HEK293T (cell line): ENCODE measurements around the gene ADAMTS10.

Experiments used
- CTCF ChIA-PET: fragments of 350-600 bp; formaldehyde crosslinking; extraction: SDS; loops from one replicate; lab custom pipeline; 2021; ENCODE audit warnings: antibody characterized with exemption, inconsistent platforms; lab: Yijun Ruan, JAX
- POLR2A ChIA-PET: fragments of 350-600 bp; formaldehyde crosslinking; extraction: SDS; loops from one replicate; lab custom pipeline; 2020; ENCODE audit warnings: antibody characterized with exemption, inconsistent platforms; lab: Yijun Ruan, JAX
- DNase-seq: peaks from one replicate; pipeline ENCODE4 v3.0.0; 2012; ENCODE audit warnings: mixed read lengths; ENCODE audit errors: extremely low spot score
- ARNT ChIP-seq: fragments of 450-650 bp; IDR thresholded peaks from 2 replicates; pipeline ENCODE4 v1.6.1; 2017; ENCODE audit warnings: mild to moderate bottlenecking
- BHLHE40 ChIP-seq: fragments of 450-650 bp; IDR thresholded peaks from 2 replicates; pipeline ENCODE4 v1.6.1; 2016; ENCODE audit warnings: mild to moderate bottlenecking, moderate library complexity, borderline replicate concordance
- CTBP1 ChIP-seq: fragments of 450-650 bp; IDR thresholded peaks from 2 replicates; pipeline ENCODE4 v1.6.1; 2016; ENCODE audit warnings: borderline replicate concordance
- ELF4 ChIP-seq: fragments of 450-650 bp; IDR thresholded peaks from 2 replicates; pipeline ENCODE4 v1.6.1; 2017; ENCODE audit warnings: antibody characterized with exemption
- FOXA1 ChIP-seq: fragments of 450-650 bp; IDR thresholded peaks from 2 replicates; pipeline ENCODE4 v1.6.1; 2016; ENCODE audit warnings: mild to moderate bottlenecking
- FOXK2 ChIP-seq: fragments of 450-650 bp; IDR thresholded peaks from 2 replicates; pipeline ENCODE4 v1.6.1; 2016; ENCODE audit warnings: mild to moderate bottlenecking
- FOXM1 ChIP-seq: fragments of 450-650 bp; IDR thresholded peaks from 2 replicates; pipeline ENCODE4 v1.6.1; 2017; ENCODE audit warnings: mild to moderate bottlenecking, borderline replicate concordance
- HDGF ChIP-seq: fragments of 450-650 bp; IDR thresholded peaks from 2 replicates; pipeline ENCODE4 v1.6.1; 2017; ENCODE audit warnings: antibody characterized with exemption, borderline replicate concordance
- L3MBTL2 ChIP-seq: fragments of 450-650 bp; conservative IDR thresholded peaks from 2 replicates; pipeline ENCODE4 v1.6.1; 2016; ENCODE audit warnings: mild to moderate bottlenecking
- LEF1 ChIP-seq: fragments of 450-650 bp; IDR thresholded peaks from 2 replicates; pipeline ENCODE4 v1.6.1; 2017; ENCODE audit warnings: mild to moderate bottlenecking, borderline replicate concordance
- NFRKB ChIP-seq: fragments of 450-650 bp; IDR thresholded peaks from 2 replicates; pipeline ENCODE4 v1.6.1; 2016; ENCODE audit warnings: mild to moderate bottlenecking, moderate library complexity
- PKNOX1 ChIP-seq: fragments of 450-650 bp; IDR thresholded peaks from 2 replicates; pipeline ENCODE4 v1.6.1; 2016
- SP1 ChIP-seq: fragments of 450-650 bp; IDR thresholded peaks from 2 replicates; pipeline ENCODE4 v1.6.1; 2017
- SUZ12 ChIP-seq: fragments of 450-650 bp; IDR thresholded peaks from 2 replicates; pipeline ENCODE4 v1.6.1; 2016; ENCODE audit warnings: mild to moderate bottlenecking
- TARDBP ChIP-seq: fragments of 450-650 bp; IDR thresholded peaks from 2 replicates; pipeline ENCODE4 v1.6.1; 2016
- ZNF384 ChIP-seq: fragments of 450-650 bp; IDR thresholded peaks from 2 replicates; pipeline ENCODE4 v1.6.1; 2016

The ADAMTS10 gene

GRCh38 chr19:8539621-8540149, 70.8 kb downstream of the ADAMTS10 start:
- CTCF ChIA-PET = no interaction called here
- no peak for DNase-seq
- POLR2A ChIA-PET = interaction anchor here (1.8 kb wide), 1 partner anchor 13 kb away, joined by 4 read pairs; no protein-coding TSS in a partner anchor
- TF ChIP-seq SUZ12 (no peak), NFRKB (no peak), HDGF (no peak), FOXA1 (no peak), FOXK2 (no peak), CTBP1 (no peak), FOXM1 (no peak), ELF4 (no peak), TARDBP (no peak)

- TF ChIP-seq SP1 (no peak), PKNOX1 (no peak), TARDBP (no peak), FOXA1 (no peak), LEF1 (no peak), L3MBTL2 (no peak), FOXM1 (no peak), NFRKB (no peak), ZNF384 (no peak), ARNT (no peak), FOXK2 (no peak), ELF4 (no peak), HDGF (no peak), SUZ12 (no peak), CTBP1 (no peak)
- POLR2A ChIA-PET = interaction anchor here (1.1 kb wide), 1 partner anchor 11 kb away, joined by 5 read pairs; no protein-coding TSS in a partner anchor
These were observed 73.4 kb downstream of the ADAMTS10 start for GRCh38 chr19:8537099-8537498.

GRCh38 chr19:8536282-8536681, 74.2 kb downstream of the ADAMTS10 start:
- DNase-seq = no peak
- no peak for TF ChIP-seq BHLHE40
- ChIA-PET CTCF (no interaction called here), POLR2A (no interaction called here)

More at GRCh38 chr19:8537099-8537498, 73.4 kb downstream of the ADAMTS10 start:
- DNase-seq = no peak
- CTCF ChIA-PET = no interaction called here

GRCh38 chr19:8532225-8532624, 78.3 kb downstream of the ADAMTS10 start:
- no peak for DNase-seq
- POLR2A ChIA-PET = interaction anchor here (1.0 kb wide), 1 partner anchor 10 kb away, joined by 3 read pairs; no protein-coding TSS in a partner anchor
- CTCF ChIA-PET = no interaction called here
- TF ChIP-seq FOXK2 (no peak), NFRKB (no peak), SP1 (no peak), HDGF (no peak), ELF4 (no peak), SUZ12 (no peak), ZNF384 (no peak), ARNT (no peak), FOXM1 (no peak), L3MBTL2 (no peak), PKNOX1 (no peak), LEF1 (no peak), BHLHE40 (no peak), FOXA1 (no peak), CTBP1 (no peak)

- TF ChIP-seq FOXM1 (no peak), L3MBTL2 (no peak), ARNT (no peak), LEF1 (no peak)
- no peak for DNase-seq
- ChIA-PET POLR2A (interaction anchor here (1.6 kb wide), 1 partner anchor 18 kb away, joined by 8 read pairs; the partner anchor contains the start of gene ZNF414), CTCF (no interaction called here)
These were observed 79.0 kb downstream of the ADAMTS10 start for GRCh38 chr19:8531470-8531869.
